Ectodermal cell (in vitro differentiated cells): Measurements from ENCODE around the gene PTGR1.

Experiments
- H3K27ac ChIP-seq: 2 replicates; pipeline ENCODE4 v1.7.0; 2013; ENCODE audit warnings: mild to moderate bottlenecking, low read depth, low read length; ENCODE audit not compliant: insufficient read depth, poor library complexity, severe bottlenecking
- H3K27me3 ChIP-seq: 2 replicates; pipeline ENCODE4 v1.7.0; 2013; ENCODE audit warnings: mild to moderate bottlenecking, low read length; ENCODE audit not compliant: insufficient read depth, control insufficient read depth, poor library complexity, severe bottlenecking
- H3K36me3 ChIP-seq: one replicate; pipeline ENCODE4 v1.7.0; 2013; ENCODE audit warnings: low read length; ENCODE audit not compliant: control insufficient read depth, insufficient read depth
- H3K4me1 ChIP-seq: one replicate; pipeline ENCODE4 v1.7.0; 2013; ENCODE audit warnings: low read length; ENCODE audit not compliant: control insufficient read depth, insufficient read depth
- H3K4me3 ChIP-seq: 2 replicates; pipeline ENCODE4 v1.7.0; 2013; ENCODE audit warnings: low read depth, low read length, control low read depth; ENCODE audit not compliant: insufficient read depth
- H3K9me3 ChIP-seq: 2 replicates; pipeline ENCODE4 v1.7.0; 2013; ENCODE audit warnings: mild to moderate bottlenecking, low read length, moderate library complexity; ENCODE audit not compliant: control insufficient read depth
- WGBS, 2 experiments: methylation state at CpG; one replicate each; pipeline ENCODE4 v1.1.7; 2013; ENCODE audit warnings: missing lambda C conversion rate in 2 of 2; 5-methylcytosine and 5-hydroxymethylcytosine counted together

The PTGR1 gene

DNA sequence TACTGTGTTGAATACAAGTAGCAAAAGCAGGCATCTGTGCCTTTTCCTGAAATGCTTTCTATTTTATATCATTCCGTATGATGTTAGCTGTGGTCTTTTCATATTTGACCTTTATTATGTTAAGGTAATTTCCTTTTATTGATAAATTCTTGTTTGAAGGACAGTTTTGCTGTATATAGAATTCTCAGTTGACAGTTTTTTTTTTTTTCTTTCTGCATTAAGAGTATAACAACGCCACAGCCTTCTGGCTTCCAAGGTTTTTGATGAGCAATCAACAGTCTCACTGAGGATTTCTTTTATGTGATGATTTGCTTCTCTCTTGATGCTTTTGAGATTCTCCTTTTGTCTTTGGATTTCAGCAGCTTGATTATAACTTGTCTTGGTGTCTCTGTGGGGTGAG lies 50.8 kb downstream of the PTGR1 start:
- Histone ChIP-seq H3K36me3 (peaks cover 58% of the 10 kb centered on the region), H3K27me3 (no peaks in the 10 kb centered on the region), H3K4me3 (no peak overlapping the region), H3K9me3 (peaks cover 12% of the 10 kb centered on the region), H3K27ac (no peak overlapping the region), H3K4me1 (no peaks in the 10 kb centered on the region)
- WGBS, 2 experiments, result 92 to 94% methylated on average over 2 of the region's 2 CpGs

DNA sequence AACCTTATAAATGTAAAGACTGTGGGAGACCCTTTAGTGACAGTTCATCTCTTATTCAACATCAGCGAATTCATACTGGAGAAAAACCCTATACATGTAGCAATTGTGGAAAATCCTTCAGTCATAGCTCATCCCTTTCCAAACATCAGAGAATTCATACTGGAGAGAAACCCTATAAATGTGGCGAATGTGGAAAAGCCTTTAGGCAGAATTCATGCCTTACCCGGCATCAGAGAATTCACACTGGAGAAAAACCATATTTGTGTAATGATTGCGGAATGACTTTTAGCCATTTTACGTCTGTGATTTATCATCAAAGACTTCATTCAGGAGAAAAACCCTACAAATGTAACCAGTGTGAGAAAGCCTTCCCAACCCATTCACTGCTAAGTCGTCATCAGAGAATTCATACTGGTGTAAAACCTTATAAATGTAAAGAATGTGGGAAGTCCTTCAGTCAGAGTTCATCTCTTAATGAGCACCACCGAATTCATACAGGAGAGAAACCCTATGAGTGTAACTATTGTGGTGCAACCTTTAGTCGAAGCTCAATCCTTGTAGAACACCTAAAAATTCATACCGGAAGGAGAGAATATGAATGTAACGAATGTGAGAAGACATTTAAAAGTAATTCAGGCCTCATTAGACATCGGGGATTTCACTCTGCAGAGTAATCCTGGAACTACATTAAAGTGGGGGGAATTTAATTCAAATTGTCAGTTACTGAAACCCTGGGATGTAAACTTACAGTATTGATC lies 56.8 kb downstream of the PTGR1 start:
- Histone ChIP-seq H3K27me3 (no peaks in the 10 kb centered on the region), H3K27ac (no peak overlapping the region), H3K9me3 (peaks cover 11% of the 10 kb centered on the region), H3K36me3 (peaks cover 83% of the 10 kb centered on the region), H3K4me1 (no peaks in the 10 kb centered on the region), H3K4me3 (no peak overlapping the region)
- WGBS, 2 experiments, result 94 to 95% methylated on average over 10 to 11 of the region's 11 CpGs

DNA sequence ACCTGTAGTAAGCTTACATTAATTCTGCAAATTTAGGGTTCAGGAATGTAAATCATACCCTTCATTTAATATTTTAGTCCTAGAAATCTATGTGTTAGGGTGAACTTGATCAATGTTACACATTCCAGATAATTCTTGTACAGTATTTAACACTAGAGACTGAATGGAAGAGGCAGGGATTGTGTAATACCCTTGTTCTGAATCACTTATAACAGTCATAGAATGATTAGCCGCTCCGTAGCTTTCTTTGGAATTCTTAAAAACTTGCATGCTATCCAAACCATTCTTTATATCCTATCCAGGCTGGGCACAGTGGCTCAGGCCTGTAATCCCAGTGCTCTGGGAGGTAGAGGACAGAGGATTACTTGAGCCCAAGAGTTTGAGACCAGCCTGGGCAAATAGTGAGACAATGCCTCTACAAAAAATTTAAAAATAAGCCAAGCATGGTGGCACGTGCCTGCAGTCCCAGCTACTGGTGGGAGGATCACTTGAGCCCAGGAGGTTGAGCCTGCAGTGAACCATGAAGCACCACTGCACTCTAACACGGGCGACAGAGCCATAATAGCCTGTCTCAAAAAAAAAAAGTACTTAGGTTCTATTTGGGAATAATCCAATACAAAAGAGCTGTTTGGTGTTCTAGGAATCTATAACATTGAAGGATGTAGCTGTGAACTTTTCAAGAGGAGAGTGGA lies 66.2 kb downstream of the PTGR1 start:
- no peak overlapping the region for H3K4me3 ChIP-seq
- H3K27ac ChIP-seq, result no peak overlapping the region
- peaks cover 2% of the 10 kb centered on the region for H3K9me3 ChIP-seq
- WGBS, 2 experiments, result 87 to 94% methylated on average over 5 of the region's 5 CpGs
- peaks cover 67% of the 10 kb centered on the region for H3K36me3 ChIP-seq
- H3K4me1 ChIP-seq, result peaks cover 8% of the 10 kb centered on the region
- H3K27me3 ChIP-seq, result no peaks in the 10 kb centered on the region

DNA sequence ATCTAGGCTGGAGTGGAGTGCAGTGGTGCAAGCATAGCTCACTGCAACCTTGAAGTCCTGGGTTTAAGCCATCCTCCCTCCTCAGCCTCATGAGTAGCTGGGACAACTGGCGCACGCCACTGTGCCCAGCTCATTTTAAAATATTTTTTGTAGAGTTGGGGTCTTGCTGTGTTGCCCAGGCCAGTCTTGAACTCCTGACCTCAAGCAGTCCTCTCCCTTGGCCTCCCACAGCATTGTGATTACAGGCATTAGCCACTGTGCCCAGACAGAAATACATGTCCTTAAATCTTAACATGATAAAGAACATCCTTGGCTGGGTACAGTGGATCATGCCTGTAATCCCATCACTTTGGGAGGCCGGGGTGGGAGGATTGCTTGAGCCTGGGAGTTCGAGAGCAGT lies 67.7 kb downstream of the PTGR1 start:
- H3K36me3 ChIP-seq, result peaks cover 52% of the 10 kb centered on the region

DNA sequence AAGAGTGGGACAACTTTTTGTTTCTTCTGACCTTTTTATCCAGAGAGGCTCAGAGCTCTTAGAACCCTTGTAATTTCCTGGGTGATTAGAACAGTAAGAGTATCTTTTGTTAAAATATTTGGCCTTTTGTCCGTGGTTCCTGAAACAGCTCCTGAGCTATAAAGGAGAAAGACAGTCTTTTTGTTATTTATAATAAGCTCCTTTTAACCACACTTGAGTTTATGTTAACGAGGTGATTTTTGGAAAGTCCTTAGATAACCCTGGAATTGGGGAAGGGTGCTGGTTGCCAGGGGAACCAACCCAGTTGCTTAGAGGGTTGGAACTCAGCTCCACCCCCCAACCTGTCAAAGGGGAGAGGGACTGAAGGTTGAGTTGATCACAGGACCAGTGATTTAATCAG lies 69.7 kb downstream of the PTGR1 start:
- Histone ChIP-seq H3K27ac (peak overlapping the region; percentile 37), H3K36me3 (peaks cover 35% of the 10 kb centered on the region), H3K4me3 (no peak overlapping the region), H3K4me1 (peaks cover 15% of the 10 kb centered on the region), H3K27me3 (no peaks in the 10 kb centered on the region), H3K9me3 (no peaks in the 10 kb centered on the region)
- 0% methylated on average over 2 of the region's 2 CpGs for WGBS, 2 experiments

More for the DNA sequence above, 67.7 kb downstream of the PTGR1 start:
- WGBS, 2 experiments, result 86 to 96% methylated on average over 4 of the region's 4 CpGs
- peaks cover 8% of the 10 kb centered on the region for H3K4me1 ChIP-seq
- no peak overlapping the region for H3K4me3 ChIP-seq
- no peaks in the 10 kb centered on the region for H3K9me3 ChIP-seq
- no peaks in the 10 kb centered on the region for H3K27me3 ChIP-seq
- H3K27ac ChIP-seq, result no peak overlapping the region

DNA sequence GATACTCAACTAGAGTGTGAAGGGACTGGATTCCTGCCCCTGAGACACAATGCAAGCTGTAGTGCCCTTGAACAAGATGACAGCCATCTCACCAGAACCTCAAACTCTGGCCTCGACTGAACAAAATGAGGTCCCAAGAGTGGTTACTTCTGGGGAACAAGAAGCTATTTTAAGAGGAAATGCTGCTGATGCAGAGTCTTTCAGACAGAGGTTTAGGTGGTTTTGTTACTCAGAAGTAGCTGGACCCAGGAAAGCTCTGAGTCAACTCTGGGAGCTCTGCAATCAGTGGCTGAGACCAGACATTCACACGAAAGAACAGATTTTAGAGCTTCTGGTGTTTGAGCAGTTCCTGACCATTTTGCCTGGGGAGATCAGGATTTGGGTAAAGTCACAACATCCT lies 72.1 kb downstream of the PTGR1 start:
- Histone ChIP-seq H3K36me3 (peaks cover 11% of the 10 kb centered on the region), H3K9me3 (no peaks in the 10 kb centered on the region), H3K27ac (no peak overlapping the region), H3K4me1 (peaks cover 15% of the 10 kb centered on the region), H3K27me3 (no peaks in the 10 kb centered on the region), H3K4me3 (no peak overlapping the region)
- 91 to 94% methylated on average over 2 of the region's 2 CpGs for WGBS, 2 experiments

DNA sequence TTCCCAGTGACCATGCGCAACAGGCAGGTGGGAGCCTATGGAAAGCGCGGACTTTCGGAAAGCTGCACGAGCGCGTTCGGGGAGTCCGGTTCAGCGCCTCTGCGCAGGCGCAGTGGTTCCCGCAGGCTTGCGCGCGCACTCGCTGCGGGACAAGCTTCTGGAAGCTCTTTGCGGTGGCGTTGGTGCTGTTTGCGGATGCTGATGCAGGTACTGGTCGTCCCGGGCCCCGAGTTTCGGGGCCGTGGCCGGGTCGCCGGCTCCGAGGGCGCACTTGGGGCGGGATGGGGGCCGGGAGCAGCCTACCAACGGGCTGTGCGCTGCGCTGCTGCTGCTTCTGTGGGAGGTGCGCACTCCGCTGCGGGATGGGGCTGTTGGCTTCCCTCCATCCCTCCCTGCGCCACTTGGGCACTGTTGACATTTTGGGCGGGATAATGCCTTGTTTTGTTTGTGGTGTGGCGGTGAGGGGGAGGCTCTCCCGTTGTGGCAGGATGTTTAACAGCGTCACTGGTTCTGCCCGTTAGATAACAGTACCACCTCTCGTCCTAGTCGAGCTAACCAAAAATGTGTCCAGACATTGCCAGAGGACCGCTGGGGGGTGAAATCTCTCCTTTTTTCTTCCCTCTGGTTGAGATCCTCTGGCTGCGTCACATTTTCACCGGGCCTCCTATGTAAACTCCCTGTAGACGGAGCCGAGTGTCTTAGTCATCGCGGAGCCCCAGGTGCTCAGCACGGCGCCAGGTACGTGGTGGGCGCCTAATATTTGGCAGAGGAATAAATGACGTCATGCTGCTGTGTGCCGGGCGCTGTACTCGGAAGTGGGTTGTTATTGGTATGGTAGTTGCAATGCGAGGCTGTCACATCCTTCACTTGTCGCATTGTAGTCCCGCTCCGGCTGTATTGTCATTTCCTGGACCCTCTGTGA lies 74.1 kb downstream of the PTGR1 start, which contains the start of gene ZNF483:
Gene ZNF483 (plus strand): TSS at position 124 of the 922 bp plus-strand sequence. CDS start 2,217 bp downstream, outside the sequence.
- Histone ChIP-seq H3K4me1 (peaks cover 13% of the 10 kb centered on the region), H3K9me3 (no peaks in the 10 kb centered on the region), H3K27ac (no peak within 1 kb of the TSS), H3K36me3 (no peaks in the 10 kb centered on the region), H3K27me3 (no peaks in the 10 kb centered on the region), H3K4me3 (peak within 1 kb of the TSS; percentile 82)
- WGBS, 2 experiments, result 0 to 2% methylated on average over 66 of the region's 66 CpGs

DNA sequence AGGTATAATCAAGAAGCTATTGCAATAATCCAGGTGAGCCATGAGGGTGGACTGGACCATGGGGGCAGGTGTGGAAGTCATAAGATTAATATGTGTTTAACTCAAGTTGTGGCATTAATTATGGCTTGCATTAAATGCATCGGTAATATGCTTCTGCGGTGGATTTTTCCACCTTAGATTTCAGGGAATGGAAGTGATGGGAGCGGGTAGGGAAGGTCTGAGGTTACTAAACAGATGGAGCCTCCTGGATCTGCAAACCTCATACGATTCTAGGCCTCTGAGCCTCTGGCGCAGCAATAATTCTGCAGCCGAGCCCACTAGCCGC lies 74.8 kb downstream of the PTGR1 start:
- 35 to 36% methylated on average over 7 of the region's 7 CpGs for WGBS, 2 experiments
- H3K27ac ChIP-seq, result no peak overlapping the region
- H3K4me1 ChIP-seq, result peaks cover 7% of the 10 kb centered on the region
- peak overlapping the region; percentile 82 for H3K4me3 ChIP-seq
- no peaks in the 10 kb centered on the region for H3K27me3 ChIP-seq
- H3K36me3 ChIP-seq, result no peaks in the 10 kb centered on the region
- H3K9me3 ChIP-seq, result no peaks in the 10 kb centered on the region

DNA sequence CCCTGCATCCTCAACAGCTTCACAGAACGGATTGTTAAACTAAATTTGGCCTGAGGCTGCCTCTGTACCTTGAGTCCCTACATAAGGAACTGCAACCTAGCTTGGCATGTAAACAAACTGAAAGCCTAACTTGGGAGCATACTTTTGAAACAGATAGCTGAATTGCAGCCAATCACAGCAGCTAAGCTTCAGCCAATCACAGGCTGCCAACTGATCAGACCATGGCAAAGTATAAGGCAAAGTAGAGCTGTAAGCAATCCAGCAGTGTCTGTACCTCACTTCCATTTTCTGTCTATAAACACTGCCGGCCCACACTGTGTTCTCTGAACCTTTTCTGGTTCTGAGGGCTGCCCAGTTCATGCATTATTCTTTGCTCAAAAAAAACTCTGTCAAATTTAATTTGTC lies 83.4 kb downstream of the PTGR1 start:
- Histone ChIP-seq H3K4me1 (no peaks in the 10 kb centered on the region), H3K27ac (no peak overlapping the region), H3K36me3 (no peaks in the 10 kb centered on the region), H3K4me3 (no peak overlapping the region), H3K27me3 (no peaks in the 10 kb centered on the region), H3K9me3 (peaks cover 2% of the 10 kb centered on the region)
- 78 to 80% methylated on average over 2 of the region's 2 CpGs for WGBS, 2 experiments

DNA sequence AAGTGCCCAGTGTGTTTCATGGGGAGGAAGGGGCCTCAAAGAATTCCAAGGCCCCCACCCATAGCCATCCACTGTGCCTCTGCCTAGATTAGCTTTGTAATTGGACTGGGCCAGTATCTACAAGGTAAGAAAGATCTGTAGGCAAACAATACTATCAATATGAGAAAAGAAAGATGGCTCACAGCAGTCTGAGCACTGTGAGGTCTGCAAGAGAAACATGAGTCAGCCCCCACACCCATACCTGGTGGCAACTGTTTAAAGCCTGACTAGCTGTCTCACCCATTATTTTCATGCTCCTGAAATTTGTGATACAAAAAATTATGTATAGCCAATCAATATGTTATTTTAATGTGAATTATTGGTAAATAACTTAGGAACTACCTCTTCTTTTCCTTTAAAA lies 84.5 kb downstream of the PTGR1 start:
- Histone ChIP-seq H3K4me3 (no peak overlapping the region), H3K27me3 (no peaks in the 10 kb centered on the region), H3K9me3 (peaks cover 2% of the 10 kb centered on the region), H3K4me1 (no peaks in the 10 kb centered on the region), H3K36me3 (no peaks in the 10 kb centered on the region), H3K27ac (no peak overlapping the region)
